Stimulated activated naive CD8-positive, alpha-beta T cell treated with anti-CD3 and anti-CD28 coated beads, Interleukin-15, amount 100 ng/mL, for 72 hours (primary cell): ENCODE measurements around the gene TEX14.

Experiments
- ATAC-seq: fragments of 150-1000 bp; cut with Tn5 transposase; 2 replicates; pipeline ENCODE4 v1.10.0; 2021; ENCODE audit warnings: mild to moderate bottlenecking, moderate library complexity
- DNase-seq, 2 donors: peaks; one replicate each; pipeline ENCODE4 v3.0.0; 2021 to 2022
- H3K27ac Mint-ChIP-seq, 2 donors: one replicate each; pipeline ENCODE4 v1.8.0; 2022; ENCODE audit warnings: mild to moderate bottlenecking in 2 of 2, mixed read lengths in 2 of 2, moderate library complexity in 2 of 2
- H3K27me3 Mint-ChIP-seq: one replicate; pipeline ENCODE4 v1.8.0; 2022; ENCODE audit warnings: mixed read lengths
- H3K4me1 Mint-ChIP-seq: one replicate; pipeline ENCODE4 v1.8.0; 2022; ENCODE audit warnings: mild to moderate bottlenecking, mixed read lengths
- H3K4me3 Mint-ChIP-seq, 2 donors: one replicate each; pipeline ENCODE4 v1.8.0; 2022; ENCODE audit warnings: mild to moderate bottlenecking in 2 of 2, mixed read lengths in 2 of 2, moderate library complexity in 1 of 2
- H3K9me3 Mint-ChIP-seq, 2 donors: one replicate each; pipeline ENCODE4 v1.8.0; 2022; ENCODE audit warnings: mixed read lengths in 2 of 2

TEX14 gene

DNA sequence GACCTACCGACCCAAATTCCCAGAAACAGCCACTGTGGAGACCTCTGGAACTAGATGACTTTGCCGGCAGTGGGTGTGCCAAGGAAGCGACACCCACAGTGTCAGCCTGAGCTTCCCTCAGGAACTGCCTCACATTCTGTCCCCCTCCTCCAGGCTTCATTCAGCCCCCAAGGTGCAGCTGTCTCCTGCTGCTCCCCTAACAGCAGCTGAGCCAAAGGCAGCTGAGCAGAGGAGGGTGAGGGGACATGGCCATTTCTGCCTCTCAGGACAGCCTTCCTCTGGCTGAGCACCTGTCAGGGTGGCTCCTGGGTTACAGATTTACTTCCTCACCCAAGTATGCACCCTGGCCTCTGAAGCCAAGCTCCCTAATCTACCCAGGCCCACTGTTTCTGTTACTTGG lies 155.3 kb downstream of the TEX14 start:
- Mint-ChIP-seq H3K27ac (no peak overlapping the region), H3K27me3 (peaks cover 48% of the 10 kb centered on the region), H3K4me1 (peaks cover 5% of the 10 kb centered on the region), H3K4me3 (no peak overlapping the region), H3K9me3 (no peaks in the 10 kb centered on the region)
- no peak for ATAC-seq
- DNase-seq: no peak

DNA sequence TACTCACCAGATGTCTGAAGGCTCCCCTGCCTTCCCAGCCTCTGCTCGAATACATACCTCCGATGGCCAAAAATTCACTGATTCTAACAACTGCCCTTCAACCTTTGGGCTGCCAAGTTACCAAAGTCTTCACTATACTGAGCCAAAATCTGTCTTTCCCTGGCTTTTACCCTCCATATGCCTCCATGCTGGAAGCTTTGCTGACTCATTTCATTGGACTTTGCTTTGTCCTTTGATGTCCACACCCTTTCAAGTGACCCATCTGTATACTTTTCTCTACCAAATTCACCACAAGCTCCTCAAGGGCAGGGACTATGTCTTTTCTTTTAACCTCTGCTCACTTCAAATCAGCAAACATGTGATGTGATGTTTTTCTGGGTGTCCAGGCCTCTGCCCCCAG lies 156.4 kb downstream of the TEX14 start:
- Mint-ChIP-seq H3K27me3 (peaks cover 58% of the 10 kb centered on the region), H3K4me3 (no peak overlapping the region), H3K27ac (no peak overlapping the region), H3K4me1 (peaks cover 5% of the 10 kb centered on the region), H3K9me3 (no peaks in the 10 kb centered on the region)
- ATAC-seq (no peak), DNase-seq (no peak)

- H3K4me3 Mint-ChIP-seq: no peak overlapping the region
- ATAC-seq (no peak), DNase-seq (no peak)
Measured at GRCh38 chr17:58534901-58535421, 156.9 kb downstream of the TEX14 start.

DNA sequence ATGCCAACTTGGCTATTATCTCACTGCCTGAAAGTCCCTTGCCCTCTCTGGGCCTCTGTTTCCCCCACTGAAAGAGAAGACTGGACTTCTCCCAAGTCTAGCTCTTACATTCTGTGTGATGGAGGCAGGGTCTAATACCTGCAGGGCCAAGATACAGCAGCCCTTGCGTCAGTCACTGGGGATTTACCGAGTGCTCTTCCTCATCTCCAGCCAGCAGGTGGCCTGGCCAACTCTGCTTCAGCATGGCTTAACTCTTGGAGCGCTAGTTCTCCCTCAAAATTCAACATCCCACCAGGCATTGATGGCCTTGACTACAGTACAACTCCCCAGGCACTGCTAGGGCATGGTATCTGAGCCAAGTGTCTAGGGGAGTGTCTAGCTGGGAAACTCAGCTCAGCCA lies 157.5 kb downstream of the TEX14 start:
- no peak overlapping the region for H3K27ac Mint-ChIP-seq
- H3K4me3 Mint-ChIP-seq: no peak overlapping the region
- ATAC-seq (no peak), DNase-seq (no peak)
- no peaks in the 10 kb centered on the region for H3K9me3 Mint-ChIP-seq
- peaks cover 5% of the 10 kb centered on the region for H3K4me1 Mint-ChIP-seq
- peaks cover 69% of the 10 kb centered on the region for H3K27me3 Mint-ChIP-seq

More at GRCh38 chr17:58534901-58535421, 156.9 kb downstream of the TEX14 start:
- H3K27ac Mint-ChIP-seq: no peak overlapping the region
- H3K27me3 Mint-ChIP-seq: peaks cover 63% of the 10 kb centered on the region
- peaks cover 5% of the 10 kb centered on the region for H3K4me1 Mint-ChIP-seq
- H3K9me3 Mint-ChIP-seq: no peaks in the 10 kb centered on the region

DNA sequence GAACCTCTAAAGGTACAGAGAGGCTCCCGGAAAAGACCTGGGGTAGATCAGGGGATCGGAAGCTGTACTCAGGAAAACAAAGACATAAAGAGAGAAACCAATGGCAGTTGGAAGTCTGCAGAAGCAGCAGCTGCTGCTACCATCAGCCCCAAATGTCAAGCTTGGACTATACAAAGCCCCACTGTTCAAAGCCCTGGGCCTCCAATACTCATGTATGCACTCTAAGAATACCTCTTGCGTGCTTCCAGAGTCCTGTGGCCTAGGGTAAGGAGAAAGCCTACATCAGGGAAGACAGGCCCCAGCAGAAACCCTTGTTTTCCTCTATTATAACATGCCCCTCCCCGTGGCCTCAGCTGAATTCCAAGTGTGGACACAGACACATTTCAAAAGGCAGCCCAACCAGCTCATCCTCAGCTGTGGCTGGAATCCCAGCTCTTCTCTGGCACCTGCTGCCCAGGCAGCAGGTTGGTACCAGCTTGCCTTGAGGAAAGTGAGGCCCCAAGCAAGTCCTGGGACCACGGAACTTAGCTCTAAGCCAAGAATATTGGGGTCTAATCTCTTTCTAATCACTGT lies 158.1 kb downstream of the TEX14 start:
- peaks cover 5% of the 10 kb centered on the region for H3K4me1 Mint-ChIP-seq
- no peak overlapping the region for H3K27ac Mint-ChIP-seq
- no peaks in the 10 kb centered on the region for H3K9me3 Mint-ChIP-seq
- ATAC-seq (no peak), DNase-seq (no peak)
- H3K4me3 Mint-ChIP-seq: no peak overlapping the region
- peaks cover 75% of the 10 kb centered on the region for H3K27me3 Mint-ChIP-seq

- H3K9me3 Mint-ChIP-seq: no peaks in the 10 kb centered on the region
- H3K27ac Mint-ChIP-seq: no peak overlapping the region
- H3K4me3 Mint-ChIP-seq: no peak overlapping the region
- DNase-seq: no peak
- no peak for ATAC-seq
- peaks cover 5% of the 10 kb centered on the region for H3K4me1 Mint-ChIP-seq
- peaks cover 76% of the 10 kb centered on the region for H3K27me3 Mint-ChIP-seq
Measured at GRCh38 chr17:58532555-58532951, 159.3 kb downstream of the TEX14 start.

DNA sequence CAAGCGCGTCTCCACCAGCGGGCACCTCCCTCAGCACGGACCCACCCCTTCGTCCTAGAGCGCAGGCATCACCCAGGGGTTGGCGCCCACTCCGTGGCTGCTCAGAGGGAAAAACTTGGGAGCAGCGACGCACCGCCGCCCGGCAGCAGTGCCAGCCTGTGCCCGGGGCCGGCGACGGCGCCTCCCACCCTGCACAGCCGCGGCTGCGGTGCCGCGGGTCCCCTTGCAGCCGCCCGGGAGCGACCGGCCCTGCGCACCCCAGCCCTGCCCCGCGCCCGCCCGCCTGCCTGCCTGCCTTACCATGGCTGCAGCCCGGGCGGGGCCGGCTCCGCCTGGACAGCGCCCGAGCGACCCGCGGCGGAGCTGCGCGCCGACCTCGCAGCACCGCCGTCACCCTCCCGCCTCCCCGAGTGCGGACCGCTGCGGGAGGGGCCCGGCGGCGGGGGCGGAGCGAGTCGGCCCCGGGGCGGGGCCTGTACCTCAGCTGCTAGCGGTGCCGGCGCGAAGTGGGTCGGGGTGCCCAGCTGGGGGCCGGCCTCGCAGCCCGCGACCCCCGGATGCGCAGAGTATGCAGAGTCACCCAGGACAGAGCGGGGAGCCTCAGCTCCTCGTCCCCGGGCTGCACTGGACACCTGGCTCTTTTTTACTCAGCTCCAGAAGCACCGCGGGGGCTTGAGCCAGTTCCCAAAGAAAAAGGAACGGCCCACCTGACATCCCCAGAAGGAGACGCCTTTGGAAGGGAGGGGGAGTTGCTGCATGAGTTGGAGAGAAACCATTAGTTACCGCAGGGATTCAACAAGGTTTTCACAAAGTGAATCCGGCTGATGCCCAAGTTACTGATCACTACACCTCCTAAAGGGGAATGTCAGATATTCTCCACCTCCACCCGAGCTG lies 159.9 kb downstream of the TEX14 start:
- Mint-ChIP-seq H3K9me3 (no peaks in the 10 kb centered on the region), H3K4me3 (peak overlapping the region; percentile 52), H3K27me3 (peaks cover 76% of the 10 kb centered on the region), H3K4me1 (peaks cover 12% of the 10 kb centered on the region), H3K27ac (no peak overlapping the region)
- DNase-seq: peak; percentile 38 to 53
- peak; percentile 73 for ATAC-seq

DNA sequence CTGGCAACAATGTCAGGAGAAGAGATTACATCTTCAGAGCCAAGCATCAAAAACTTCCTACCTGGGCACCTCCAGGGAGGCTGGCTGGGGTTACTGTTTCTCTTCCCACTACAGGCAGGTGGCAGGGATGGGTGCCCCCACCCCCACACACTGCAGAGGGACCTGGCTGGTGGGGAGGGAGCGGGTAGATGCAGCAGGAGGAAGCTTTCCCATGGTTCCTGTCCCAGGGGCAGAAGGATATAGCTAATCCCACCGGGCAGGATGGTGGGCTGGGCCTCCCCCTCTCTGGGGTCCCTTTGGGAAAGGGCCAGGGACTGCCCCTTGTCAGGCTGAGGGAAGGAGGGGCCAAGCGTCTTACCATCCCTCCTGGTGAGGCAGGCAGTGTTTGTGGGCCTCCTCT lies 160.7 kb downstream of the TEX14 start:
- Mint-ChIP-seq H3K9me3 (no peaks in the 10 kb centered on the region), H3K27ac (no peak overlapping the region), H3K27me3 (peaks cover 69% of the 10 kb centered on the region), H3K4me1 (peaks cover 15% of the 10 kb centered on the region), H3K4me3 (peak overlapping the region in 1 of 2 donors; percentile 36)
- DNase-seq: no peak
- no peak for ATAC-seq

GRCh38 chr17:58530655-58531054 lies 161.2 kb downstream of the TEX14 start:
- ATAC-seq: no peak
- H3K4me3 Mint-ChIP-seq: peak overlapping the region in 1 of 2 donors; percentile 36
- no peaks in the 10 kb centered on the region for H3K9me3 Mint-ChIP-seq
- peaks cover 64% of the 10 kb centered on the region for H3K27me3 Mint-ChIP-seq
- H3K27ac Mint-ChIP-seq: no peak overlapping the region
- H3K4me1 Mint-ChIP-seq: peaks cover 15% of the 10 kb centered on the region
- DNase-seq: no peak

- peaks cover 15% of the 10 kb centered on the region for H3K4me1 Mint-ChIP-seq
Measured at GRCh38 chr17:58529275-58529674, 162.6 kb downstream of the TEX14 start.

GRCh38 chr17:58528443-58528842 lies 163.4 kb downstream of the TEX14 start:
- peaks cover 42% of the 10 kb centered on the region for H3K27me3 Mint-ChIP-seq
- no peak overlapping the region for H3K27ac Mint-ChIP-seq
- no peak for DNase-seq
- no peaks in the 10 kb centered on the region for H3K9me3 Mint-ChIP-seq
- no peak overlapping the region for H3K4me3 Mint-ChIP-seq
- H3K4me1 Mint-ChIP-seq: peaks cover 15% of the 10 kb centered on the region
- no peak for ATAC-seq

More at GRCh38 chr17:58529275-58529674, 162.6 kb downstream of the TEX14 start:
- no peak for DNase-seq
- peak overlapping the region in 1 of 2 donors; percentile 57 for H3K27ac Mint-ChIP-seq
- H3K27me3 Mint-ChIP-seq: peaks cover 50% of the 10 kb centered on the region
- no peaks in the 10 kb centered on the region for H3K9me3 Mint-ChIP-seq
- no peak for ATAC-seq
- no peak overlapping the region for H3K4me3 Mint-ChIP-seq

DNA sequence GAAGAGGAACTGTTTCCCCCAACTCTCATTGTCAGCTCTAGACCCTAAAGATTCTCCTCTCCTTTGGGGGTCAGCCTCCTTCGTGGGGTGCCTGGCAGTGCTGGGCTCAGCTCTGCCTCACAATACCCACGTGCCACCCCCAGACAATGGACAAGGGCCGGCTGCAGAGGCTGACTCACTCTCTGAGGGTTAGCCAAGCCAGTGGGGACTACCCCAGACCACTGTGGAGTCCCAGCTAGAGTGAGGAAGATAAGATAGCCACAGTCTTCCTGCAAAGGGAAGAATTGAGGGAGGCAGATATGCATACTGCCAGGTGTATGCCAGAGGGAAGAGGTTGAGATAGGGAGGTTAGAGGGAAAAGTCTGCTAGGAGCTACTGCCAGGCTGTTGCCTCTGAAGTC lies 163.9 kb downstream of the TEX14 start:
- no peak overlapping the region for H3K4me3 Mint-ChIP-seq
- H3K4me1 Mint-ChIP-seq: peaks cover 15% of the 10 kb centered on the region
- ATAC-seq: no peak
- DNase-seq: no peak
- no peak overlapping the region for H3K27ac Mint-ChIP-seq
- H3K9me3 Mint-ChIP-seq: no peaks in the 10 kb centered on the region
- H3K27me3 Mint-ChIP-seq: peaks cover 37% of the 10 kb centered on the region

- H3K27ac Mint-ChIP-seq: peak overlapping the region in 1 of 2 donors; percentile 82
- no peak overlapping the region for H3K4me3 Mint-ChIP-seq
- peaks cover 12% of the 10 kb centered on the region for H3K4me1 Mint-ChIP-seq
- DNase-seq (no peak), ATAC-seq (no peak)
- H3K9me3 Mint-ChIP-seq: no peaks in the 10 kb centered on the region
- peaks cover 31% of the 10 kb centered on the region for H3K27me3 Mint-ChIP-seq
Measured at GRCh38 chr17:58527306-58527705, 164.5 kb downstream of the TEX14 start.

GRCh38 chr17:58525239-58525638 lies 166.6 kb downstream of the TEX14 start:
- no peak overlapping the region for H3K4me3 Mint-ChIP-seq
- ATAC-seq (no peak), DNase-seq (no peak)
- H3K27me3 Mint-ChIP-seq: peaks cover 16% of the 10 kb centered on the region
- no peak overlapping the region for H3K27ac Mint-ChIP-seq
- H3K9me3 Mint-ChIP-seq: no peaks in the 10 kb centered on the region
- H3K4me1 Mint-ChIP-seq: peaks cover 12% of the 10 kb centered on the region

DNA sequence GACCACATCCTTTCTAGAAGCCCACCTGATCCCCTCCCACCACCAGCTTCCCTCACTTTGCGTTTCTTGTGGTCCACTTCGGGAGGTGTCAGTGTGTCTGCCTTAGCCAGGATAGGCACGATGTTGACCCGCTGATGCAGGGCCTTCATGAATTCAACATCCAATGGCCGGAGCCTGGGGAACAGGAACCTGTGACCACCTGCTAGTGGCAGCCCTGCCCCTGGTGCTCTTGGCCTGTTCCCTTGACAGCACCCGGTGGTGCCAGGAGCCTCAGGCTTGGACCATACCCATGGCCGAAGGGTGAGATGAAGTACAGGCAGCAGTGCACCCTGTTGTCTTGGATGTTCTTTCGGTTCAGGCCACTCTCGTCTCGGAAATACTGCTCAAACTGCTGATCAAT lies 170.2 kb downstream of the TEX14 start:
- Mint-ChIP-seq H3K27me3 (no peaks in the 10 kb centered on the region), H3K4me3 (no peak overlapping the region), H3K4me1 (peaks cover 18% of the 10 kb centered on the region), H3K27ac (no peak overlapping the region), H3K9me3 (no peaks in the 10 kb centered on the region)
- DNase-seq: no peak
- no peak for ATAC-seq

GRCh38 chr17:58520843-58521430 lies 170.9 kb downstream of the TEX14 start:
- no peaks in the 10 kb centered on the region for H3K9me3 Mint-ChIP-seq
- H3K27me3 Mint-ChIP-seq: no peaks in the 10 kb centered on the region
- peaks cover 25% of the 10 kb centered on the region for H3K4me1 Mint-ChIP-seq
- DNase-seq: no peak
- H3K4me3 Mint-ChIP-seq: no peak overlapping the region
- no peak for ATAC-seq
- peak overlapping the region in 1 of 2 donors; percentile 83 for H3K27ac Mint-ChIP-seq
